GM21423 (cell line): Measurements from ENCODE around the gene PDCD11.
"Not testable (repeated sequence)": the region's sequence is repeated elsewhere in the genome, so short reads cannot be mapped to it uniquely, and the experiment has no call there.

Experiments
- ATAC-seq: cut with Tn5 transposase; IDR thresholded peaks from one replicate; pipeline ENCODE4 v1.9.1; 2021; ENCODE audit warnings: mild to moderate bottlenecking, moderate library complexity; ENCODE audit not compliant: unreplicated experiment

The PDCD11 gene

DNA sequence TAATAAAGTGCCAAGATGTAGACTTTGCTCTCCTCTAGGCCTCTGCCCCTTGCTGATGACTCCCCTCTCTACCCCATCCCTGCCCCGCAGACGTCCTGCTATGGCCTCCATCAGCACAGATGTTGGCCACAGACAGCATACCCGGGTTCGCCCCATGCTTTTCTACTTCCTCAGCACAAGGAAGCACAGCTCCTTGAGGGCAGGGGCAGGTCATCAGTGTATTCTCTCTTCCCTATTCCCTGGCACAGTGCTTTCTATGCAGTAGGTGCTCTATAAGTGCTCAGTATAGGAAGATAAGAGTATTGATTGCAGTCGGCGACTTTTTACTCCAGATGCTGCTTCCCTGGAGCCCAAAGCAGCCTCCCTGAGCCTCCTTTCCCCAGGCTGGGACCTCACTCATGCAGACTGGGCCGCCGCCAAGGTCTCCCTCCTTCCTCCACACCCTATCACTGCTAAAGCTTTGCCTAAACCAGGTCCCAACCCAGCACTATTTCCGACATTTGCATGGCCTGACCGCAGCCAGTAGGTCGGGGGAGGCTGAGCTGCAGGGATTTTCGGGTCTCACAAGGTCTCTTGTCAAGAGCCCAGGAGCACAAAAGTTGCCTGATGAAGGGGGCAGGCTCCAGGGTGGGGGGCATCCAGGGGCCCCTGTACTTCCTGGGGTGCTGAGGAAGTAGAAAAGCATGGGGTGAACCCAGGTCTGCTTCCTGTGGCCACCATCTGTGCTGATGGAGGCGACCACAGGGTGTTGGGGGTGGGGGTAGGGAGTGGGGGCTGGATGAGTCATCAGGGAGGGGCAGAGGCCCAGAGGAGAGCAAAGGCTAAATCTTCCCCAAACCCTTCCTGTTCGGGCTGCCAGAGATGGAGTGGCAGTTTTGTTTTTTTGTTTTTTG is 74.6 kb downstream of the PDCD11 start:
- peak; percentile 75 for ATAC-seq

DNA sequence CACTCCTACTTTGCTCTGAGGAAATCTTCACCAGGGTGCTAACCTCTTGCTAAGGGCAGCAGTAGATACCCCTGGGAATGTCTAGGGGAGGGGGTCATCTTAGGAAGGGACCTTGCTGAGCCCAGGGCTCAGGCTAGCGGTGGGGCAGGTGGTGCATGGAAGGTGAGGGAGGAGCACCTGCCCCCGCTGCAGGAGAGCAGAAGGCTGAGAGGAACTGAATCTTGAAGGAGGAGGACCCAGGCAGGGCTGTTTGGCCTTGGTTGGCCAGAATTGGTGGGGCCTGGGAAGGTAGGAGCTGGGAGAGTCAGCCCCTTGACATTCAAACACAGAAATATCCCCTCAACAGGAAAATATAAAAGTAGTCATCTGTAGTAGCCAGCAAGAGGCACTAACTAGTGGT is 75.6 kb downstream of the PDCD11 start:
- peak; percentile 24 for ATAC-seq

DNA sequence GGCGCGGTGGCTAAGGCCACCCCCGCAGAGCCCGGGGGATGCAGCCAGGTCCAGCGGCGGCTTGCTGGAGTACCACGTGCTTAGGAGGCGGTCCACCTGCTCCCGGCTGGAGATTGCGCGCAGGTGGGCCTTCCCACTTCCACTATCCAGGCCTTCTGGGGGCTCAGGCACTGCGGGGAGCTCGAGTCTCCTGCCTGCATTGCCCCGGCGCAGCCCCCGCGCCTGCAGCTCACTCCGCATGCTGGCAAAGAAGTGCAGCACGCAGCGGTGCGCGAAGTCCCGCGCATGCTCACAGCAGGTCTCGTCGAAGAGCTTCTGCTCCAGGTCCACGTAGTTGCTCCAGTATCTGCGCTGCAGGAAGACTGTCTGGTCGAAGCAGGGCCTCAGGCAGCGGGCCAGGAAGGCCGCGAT is 76.8 kb downstream of the PDCD11 start:
- no peak for ATAC-seq

DNA sequence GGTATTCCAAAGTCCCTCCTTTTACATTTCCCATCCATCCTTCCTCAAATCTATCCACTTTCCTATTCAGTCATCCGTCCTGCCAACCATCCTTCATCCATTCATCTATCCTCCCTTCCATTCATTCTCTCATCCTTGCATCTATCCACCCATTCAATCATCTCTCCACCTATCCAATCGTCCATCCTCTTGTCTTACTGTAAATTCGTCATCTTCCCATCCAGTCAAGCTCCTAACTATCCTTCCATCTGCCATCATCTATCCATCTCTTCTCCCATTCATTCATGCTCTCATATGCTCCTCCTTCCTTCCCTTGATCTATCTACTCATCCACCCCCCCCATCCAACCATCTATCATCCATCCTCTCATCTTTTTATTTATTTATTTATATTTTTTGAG is 77.7 kb downstream of the PDCD11 start:
- no peak for ATAC-seq

DNA sequence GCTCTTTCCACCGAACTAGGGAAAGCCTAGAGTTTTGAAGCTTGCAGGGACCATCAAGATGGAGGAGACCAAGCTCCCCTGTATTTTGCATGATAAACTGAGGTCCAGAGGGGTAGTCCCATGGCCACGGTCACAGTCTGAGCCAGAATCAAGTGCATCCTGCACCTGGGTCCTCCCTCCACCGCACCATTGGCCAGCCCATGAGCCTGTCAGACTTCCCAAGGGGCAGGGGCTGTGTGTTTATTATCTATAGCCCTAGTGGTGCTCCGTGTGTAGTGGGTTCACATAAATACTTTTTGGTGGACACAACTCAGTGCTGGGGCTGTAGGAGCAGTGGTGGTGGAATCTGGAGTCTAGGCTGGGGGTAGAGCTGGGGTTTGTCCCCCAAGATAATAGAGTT is 79.0 kb downstream of the PDCD11 start:
- ATAC-seq: no peak

DNA sequence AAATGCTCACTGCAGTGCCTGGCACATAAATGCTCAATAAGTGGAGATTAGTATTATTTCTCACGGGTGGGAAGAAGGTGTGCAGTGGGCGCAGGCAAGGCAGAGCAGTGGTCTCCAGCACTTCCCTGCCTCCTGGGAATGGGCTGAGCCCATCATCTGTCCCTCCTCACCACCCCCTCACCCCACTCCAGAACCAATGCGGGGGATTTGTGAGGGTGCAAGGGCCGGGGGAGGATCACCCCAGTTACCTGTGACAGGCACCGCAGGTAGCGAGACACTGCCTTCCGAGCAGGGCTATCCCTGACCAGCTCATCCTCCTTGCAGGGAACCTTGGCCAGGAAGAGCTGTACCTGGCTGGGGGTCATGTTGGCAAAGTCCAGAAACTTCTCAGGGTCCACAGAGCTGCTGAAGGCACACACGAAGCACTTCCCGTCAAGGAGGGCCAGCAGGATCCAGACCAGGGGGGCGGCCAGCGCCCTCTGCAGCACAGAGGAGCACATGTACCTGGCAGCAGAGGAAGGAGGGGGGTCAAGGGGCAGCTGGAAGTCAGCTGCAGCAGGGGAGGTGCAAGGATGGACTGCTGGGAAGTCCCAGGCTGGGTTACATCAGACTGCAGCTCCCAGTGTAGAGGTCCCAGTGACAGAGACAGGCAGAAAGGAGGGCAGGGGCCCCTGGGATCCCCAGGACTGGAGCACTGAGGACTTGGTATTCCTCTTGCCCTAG is 79.8 kb downstream of the PDCD11 start:
- ATAC-seq: no peak

DNA sequence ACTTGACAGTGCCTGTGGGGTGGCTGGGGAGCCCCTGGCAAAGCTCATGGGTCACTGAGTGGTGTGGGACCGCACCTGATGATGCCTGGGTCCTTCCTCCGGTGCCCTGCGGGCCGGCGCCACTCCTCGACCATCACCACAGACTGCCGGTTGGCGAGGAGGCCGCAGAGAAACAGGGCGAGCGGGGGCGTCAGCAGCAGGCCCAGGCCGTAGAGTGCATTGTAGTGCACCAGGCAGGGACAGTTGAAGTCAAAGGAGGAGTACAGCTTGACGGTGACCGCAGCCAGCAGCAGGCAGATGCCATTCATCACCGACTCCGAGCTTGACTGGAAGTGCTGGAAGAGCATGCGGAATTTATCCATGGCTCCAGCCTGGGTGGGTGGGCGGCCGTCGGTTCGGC is 82.2 kb downstream of the PDCD11 start:
- no peak for ATAC-seq

DNA sequence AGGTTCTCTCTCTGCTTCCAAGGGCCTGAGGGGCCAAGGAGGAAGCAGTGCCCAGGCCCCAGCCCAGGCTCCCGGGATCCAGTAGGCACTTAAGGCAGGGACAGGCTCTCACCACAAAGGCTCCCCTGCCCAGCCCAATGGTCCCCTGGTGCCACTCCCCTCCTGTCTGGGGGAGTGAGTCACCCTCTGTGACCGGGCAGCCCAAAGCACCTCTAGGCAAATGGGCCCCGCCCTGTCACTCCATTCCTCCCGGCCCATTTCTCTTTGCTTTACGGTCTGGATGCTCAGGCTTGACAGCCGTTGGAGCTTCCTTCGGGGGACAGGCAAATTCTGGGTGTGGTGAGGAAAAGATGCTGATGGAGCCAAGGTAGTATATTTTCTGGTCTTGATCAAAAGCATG is 82.7 kb downstream of the PDCD11 start, which contains the start of gene CALHM3:
Gene CALHM3 (minus strand): TSS at position 106 of the 400 bp plus-strand sequence. CDS start 208 bp downstream, outside the sequence.
- ATAC-seq: no peak

DNA sequence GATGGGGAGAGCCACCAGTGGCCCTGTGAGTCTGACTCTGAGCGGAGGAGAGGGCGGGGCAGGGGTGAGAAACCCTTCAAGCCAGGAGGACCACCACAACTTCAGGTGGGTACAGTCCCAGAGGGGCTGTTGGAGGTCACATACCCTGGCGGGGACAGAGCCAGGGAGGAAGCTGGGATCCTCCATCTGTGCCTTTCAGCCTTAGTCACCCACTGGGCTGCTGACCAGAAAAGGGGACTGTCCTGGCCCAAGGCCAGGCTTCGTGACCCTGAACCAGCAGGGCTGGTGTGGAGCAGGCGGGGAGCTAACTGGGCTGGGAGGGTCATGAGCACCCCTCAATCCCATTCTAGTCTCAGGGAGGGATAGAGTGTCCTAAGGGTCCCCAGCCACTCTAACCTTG is 84.1 kb downstream of the PDCD11 start:
- no peak for ATAC-seq

DNA sequence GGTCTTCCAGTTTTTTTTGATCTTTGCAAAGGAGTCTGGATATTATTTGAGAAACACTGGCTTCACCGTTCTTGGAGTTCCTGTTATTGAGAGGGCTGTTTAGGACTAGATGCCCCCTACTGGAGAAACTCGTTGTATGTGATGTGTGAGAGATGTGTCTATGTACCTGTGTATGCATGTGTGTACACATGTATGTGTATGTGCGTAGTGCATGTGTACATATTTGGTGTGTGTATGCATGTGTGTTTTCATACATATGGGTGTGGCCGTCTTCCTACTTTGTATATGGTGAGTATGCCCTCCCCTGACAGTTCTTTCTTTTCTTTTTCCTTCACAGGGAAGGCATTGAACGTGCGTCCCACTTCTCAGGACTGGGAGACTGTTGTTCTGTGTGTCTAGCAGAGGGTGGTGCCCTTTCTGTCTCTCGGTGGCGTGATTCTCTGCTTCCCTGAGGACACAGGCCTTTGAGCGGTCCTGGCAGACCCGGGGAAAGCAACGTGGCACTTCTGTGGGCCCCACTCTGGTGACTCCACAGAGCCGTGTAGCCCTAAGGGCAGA is 85.6 kb downstream of the PDCD11 start:
- ATAC-seq: no peak

DNA sequence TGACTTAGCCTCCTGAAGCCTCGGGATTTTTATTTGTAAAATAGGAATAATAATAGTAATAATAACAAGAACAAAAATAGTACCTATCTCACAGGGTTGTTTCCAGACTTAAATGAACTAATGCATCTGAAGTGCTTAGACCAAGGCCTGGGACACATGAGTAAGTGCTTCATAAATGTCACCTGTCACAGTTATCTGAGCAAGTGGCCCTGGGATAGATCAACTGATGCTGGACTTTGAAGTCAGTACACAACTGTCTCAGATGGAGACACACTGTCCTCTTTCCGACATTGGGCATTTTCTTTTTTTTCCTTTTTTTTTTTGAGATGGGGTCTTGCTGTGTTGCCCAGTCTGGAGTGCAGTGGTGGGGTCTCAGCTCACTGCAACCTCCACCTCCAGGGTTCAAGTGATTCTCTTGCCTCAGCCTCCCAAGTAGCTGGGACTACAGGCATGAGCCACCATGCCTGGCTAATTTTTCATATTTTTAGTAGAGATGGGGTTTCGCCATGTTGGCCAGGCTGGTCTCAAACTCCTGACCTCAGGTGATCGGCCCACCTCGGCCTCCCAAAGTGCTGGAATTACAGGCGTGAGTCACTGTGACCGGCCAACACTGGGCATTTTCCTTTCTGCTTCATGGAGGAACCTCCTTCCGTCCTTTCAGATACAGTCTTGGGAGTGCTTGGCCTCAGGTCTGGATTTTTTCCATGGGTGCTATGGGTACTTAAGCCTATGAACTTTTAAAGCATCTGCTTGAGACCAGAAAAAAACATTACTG is 90.4 kb downstream of the PDCD11 start:
- not testable (repeated sequence) for ATAC-seq

DNA sequence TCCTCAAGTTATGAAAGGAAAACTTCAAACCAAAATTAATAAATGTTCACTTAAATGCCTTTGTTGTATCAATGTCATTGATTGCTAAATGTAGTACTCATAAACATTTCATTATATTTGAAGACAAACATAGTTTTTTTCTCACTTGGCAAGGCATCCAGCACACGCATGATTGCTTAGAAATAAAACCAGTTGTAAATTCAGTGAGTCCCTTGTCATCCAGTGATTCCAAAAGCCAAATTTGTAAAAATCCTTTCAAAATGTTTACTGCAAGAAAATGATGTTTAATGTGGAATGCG is 90.9 kb downstream of the PDCD11 start:
- ATAC-seq: no peak

DNA sequence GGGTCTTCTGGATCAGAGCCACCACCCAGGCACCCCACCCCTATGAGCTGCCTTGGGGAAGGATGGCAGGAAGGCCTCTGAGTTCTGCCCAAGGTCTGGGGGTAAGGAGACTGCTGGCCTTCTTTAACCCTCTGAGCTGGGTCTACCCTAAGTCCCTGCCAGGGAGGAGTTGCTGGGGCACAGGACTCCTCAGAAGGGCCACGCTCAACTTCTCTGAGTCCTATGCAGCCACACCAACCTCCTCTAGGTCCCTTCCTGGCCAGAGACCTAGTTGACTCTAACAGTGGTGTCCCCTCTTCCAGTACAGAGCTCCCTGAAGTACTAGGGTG is 94.5 kb downstream of the PDCD11 start:
- no peak for ATAC-seq

DNA sequence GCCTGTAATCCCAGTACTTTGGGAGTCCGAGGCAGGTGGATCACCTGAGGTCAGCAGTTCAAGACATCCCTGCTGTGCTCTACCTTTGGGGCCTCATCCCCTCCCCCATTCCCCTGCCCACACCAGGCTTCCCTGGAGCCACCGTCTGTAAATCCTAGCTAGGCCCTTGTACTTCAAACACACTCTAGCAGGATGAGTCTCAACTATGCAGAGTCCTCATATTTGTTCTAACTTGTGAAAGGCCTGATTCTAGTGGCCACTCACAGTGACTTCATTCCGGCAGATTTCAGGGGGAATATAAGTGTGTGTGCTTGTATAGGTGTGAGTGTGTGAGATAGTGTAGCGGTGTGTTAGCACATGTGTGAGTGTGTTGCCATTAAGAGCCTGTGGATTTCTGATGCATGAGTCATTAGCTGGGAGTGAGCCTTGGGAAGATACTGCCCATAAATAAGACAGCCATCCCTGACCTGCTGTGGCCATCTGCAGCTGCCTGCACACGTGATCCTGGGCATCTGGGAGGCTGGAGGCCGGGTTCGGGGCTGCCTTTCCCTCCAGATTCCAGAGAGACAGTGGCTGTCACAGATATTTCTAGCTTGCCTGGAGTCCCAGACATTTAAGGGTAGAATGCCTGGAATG is 95.4 kb downstream of the PDCD11 start:
- no peak for ATAC-seq

DNA sequence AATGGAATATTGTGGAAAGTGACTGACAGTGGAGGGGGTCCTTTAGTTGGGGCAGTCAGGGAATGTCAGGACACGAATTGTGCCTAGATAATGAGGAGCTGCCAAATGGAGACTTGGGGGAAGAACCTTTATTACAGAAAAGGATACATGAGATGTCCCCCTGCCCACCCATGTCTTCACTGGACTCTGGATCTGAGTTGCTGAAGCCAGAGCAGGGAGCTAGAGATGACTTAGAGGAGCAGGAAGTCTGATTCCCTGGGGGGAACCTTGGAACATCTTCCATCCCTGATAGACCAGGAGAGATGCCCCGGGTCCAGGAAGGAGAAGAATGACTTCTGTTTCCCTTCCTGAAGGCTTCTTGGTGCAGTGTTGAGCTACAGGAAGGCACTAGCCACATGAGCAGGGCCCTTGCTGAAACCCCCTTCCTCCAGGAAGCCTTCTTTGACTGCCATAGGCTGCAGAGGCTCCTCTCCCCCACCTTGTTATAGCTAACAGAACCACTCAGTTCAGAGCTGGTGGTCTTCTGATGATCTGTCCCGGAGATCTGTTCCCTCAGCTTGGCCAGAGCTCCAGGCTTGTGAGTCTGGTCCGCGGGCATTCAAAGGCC is 96.3 kb downstream of the PDCD11 start:
- no peak for ATAC-seq

DNA sequence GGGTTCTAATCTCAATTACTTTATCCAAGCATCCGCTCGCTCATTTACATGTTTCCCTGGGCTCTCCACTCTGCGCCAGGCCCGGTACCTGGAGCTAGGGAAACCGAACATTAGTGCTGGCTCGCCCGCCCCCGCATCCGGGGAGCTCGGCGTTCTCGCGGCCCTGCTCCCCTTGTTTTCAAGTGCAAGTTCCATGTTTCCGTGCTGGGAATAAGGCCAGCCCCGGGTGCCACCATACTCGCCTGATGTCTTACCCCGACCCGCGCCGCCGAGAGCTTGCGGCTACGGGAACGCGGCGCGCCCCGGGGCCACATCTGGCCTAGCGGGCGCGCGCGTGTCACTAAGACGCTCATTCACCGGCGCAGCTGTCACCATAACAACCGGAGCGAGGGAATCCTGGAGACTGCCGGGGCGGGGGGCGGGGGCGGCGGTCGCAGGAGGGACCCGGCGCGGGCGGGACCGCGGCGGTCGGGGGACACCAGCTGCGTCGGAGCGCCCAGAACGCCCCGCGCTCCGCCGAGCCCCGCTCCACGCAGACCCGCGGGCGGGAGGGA is 97.0 kb downstream of the PDCD11 start, which contains the start of gene NEURL1:
Gene NEURL1 (plus strand): TSS at position 344 of the 554 bp plus-strand sequence. CDS start 683 bp downstream, outside the sequence.
- ATAC-seq: no peak

DNA sequence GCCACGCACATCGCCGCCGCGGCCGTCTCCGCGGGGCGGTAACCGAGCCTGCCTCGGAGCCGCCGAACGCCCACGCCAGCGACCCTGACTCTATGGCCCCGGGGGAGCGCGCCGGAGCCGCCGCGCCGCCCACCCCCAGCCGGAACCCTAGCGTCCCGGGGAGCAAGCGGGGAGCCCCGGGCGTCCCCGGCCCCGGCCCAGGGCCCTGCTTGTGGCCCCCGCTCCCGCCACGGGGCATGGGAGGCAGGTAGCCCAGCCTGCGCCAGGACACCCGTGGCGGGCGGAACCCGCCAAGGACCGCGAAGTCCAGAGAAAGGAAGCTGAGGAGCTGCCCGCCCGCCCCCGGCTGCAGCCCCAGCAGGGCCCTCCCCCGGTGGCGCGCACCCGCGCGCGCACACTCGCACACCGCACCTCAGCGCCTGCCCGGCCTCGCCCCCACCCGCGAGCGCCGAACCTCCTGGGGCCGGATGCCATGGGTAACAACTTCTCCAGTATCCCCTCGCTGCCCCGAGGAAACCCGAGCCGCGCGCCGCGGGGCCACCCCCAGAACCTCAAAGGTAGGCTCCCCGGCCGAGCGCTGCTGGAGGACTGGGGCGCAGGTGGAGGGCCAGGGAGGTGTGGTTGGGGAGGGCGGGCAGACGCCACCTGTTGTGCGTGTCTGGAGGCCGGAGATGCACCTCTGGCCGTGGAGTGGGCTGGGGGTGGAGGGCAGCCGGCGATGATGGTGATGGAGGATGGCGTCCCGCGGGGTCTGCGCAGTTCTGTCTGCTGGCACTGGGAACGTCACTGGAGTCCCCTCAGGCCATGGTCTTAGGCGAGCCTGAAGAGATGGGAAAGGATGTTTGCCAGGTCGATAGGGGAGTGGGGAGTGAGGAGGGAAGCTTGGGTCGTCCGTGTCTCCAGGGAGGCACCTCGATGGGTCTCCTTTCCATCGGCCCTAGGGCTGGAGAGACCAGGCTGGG is 97.8 kb downstream of the PDCD11 start:
- ATAC-seq: no peak

DNA sequence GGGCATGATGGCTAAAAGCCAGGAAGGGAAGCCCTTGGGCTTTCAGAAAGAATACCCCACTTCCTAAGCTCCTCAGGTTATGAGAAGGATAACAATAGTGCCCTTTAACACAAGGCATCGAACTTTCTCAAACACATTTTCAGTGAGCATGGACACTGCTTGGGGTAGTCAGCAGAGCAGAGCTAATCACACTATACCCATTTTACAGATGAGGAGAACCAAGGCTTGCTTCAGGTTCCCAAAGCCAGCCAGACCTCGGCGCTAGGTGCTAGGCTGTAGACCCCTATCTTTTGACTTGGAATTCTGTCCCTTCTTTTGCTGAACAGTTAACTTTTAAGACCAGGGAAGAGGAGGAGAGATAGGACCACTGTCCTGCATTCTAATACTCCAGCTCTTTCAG is 98.9 kb downstream of the PDCD11 start:
- no peak for ATAC-seq
